Hepatocyte (in vitro differentiated cells): ENCODE results near the gene L3MBTL1.

Source experiments
- CTCF ChIP-seq: fragments of 200-600 bp; sonication (generic); IDR thresholded peaks from 2 replicates; pipeline ENCODE4 v1.5.1; 2016; ENCODE audit warnings: antibody characterized with exemption, mild to moderate bottlenecking; ENCODE audit not compliant: poor library complexity
- EZH2 ChIP-seq: fragments of 200-600 bp; sonication (generic); IDR thresholded peaks from 2 replicates; pipeline ENCODE4 v1.6.1; 2016; ENCODE audit warnings: antibody characterized with exemption, mild to moderate bottlenecking, borderline replicate concordance
- EZH2phosphoT487 ChIP-seq: fragments of 200-600 bp; sonication (generic); IDR thresholded peaks from one replicate; pipeline ENCODE4 v1.6.1; 2018; ENCODE audit warnings: antibody characterized with exemption, mild to moderate bottlenecking, low read depth, moderate library complexity; ENCODE audit not compliant: unreplicated experiment, severe bottlenecking

GRCh38 chr20:43537921-43538877 lies 30.7 kb downstream of the L3MBTL1 start:
- TF ChIP-seq EZH2phosphoT487 (no peak), CTCF (peak; percentile 83), EZH2 (no peak)
